Measurements from ENCODE around the gene IL31. TPM values are rescaled to one million over a fixed set of nuclear protein-coding genes. Genes with fewer than 3 reads are reported as not detected.
"Not testable (repeated sequence)": the region's sequence is repeated elsewhere in the genome, so short reads cannot be mapped to it uniquely, and the experiment has no call there.

Gene IL31
- total and polyA plus RNA-seq, 2 of the 4 experiments (the other 2 are of a cell fraction): not detected

DNA sequence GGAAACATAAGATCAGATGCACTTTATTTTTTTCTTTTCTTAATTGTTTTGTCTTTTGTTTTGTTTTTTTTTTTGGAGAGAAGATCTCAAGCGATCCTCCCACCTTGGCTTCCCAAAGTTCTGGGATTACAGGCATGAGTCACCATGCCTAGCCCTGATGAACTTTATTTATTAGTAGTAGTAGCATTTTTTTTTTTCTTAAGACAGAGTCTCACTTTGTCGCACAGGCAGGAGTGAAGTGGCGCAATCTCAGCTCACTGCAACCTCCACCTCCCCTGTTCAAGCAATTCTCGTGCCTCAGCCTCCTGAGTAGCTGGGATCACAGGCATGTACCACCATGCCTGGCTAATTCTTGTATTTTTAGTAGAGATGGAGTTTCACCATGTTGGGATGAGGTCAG is 2.5 kb upstream of the IL31 start:
- H2BK20ac ChIP-seq (ENCODE audit: low read depth, low read length); H3K4me3 ChIP-seq (ENCODE audit: insufficient read depth, low read depth, low read length); BruUV-seq (replicated peaks); H2BK120ac ChIP-seq (ENCODE audit: low read depth, low read length); H4K20me1 ChIP-seq (ENCODE audit: insufficient read depth, low read length); H3K4me1 ChIP-seq (ENCODE audit: control insufficient read depth, insufficient read depth, low read length); H3K79me1 ChIP-seq (ENCODE audit: low read depth in 1 of 2, low read length in 2 of 2); H3K36me3 ChIP-seq (ENCODE audit: control insufficient read depth, insufficient read depth, low read length); H3K14ac ChIP-seq (replicated peaks; ENCODE audit: low read depth, low read length); H4K91ac ChIP-seq (ENCODE audit: insufficient read depth, low read depth, low read length); H3K9me1 ChIP-seq (ENCODE audit: insufficient read depth, low read length); POLR2A ChIA-PET (ENCODE audit: unreplicated experiment); dilution Hi-C loops (cut with HindIII; ENCODE audit: low sequenced_read_pairs, unreplicated experiment); ATAC-seq (ENCODE audit: low read depth); H3K9me3 ChIP-seq (ENCODE audit: control insufficient read depth, insufficient read depth, low read length); H4K5ac ChIP-seq (ENCODE audit: low read depth, low read length); CTCF ChIA-PET; H3K56ac ChIP-seq (ENCODE audit: extremely low read depth, insufficient read depth, low read length); H3K18ac ChIP-seq (ENCODE audit: low read depth, low read length); H2AK9ac ChIP-seq (replicated peaks; ENCODE audit: low read depth, low read length, poor library complexity); H2BK15ac ChIP-seq (ENCODE audit: low read depth, low read length); in situ Hi-C loops (cut with MboI; ENCODE audit: low sequenced_read_pairs); intact Hi-C loops (cut with micrococcal nuclease); H2AK5ac ChIP-seq (ENCODE audit: low read depth, low read length); H2BK5ac ChIP-seq (ENCODE audit: low read depth, low read length, poor library complexity, severe bottlenecking); H2AFZ ChIP-seq (replicated peaks; ENCODE audit: low read length, poor library complexity); H3K4ac ChIP-seq (ENCODE audit: low read depth, low read length); H3K4me2 ChIP-seq (ENCODE audit: low read depth, low read length); H4K8ac ChIP-seq (ENCODE audit: low read depth in 2 of 2, low read length in 2 of 2); H3K9ac ChIP-seq (ENCODE audit: low read depth, low read length); H3K27ac ChIP-seq (ENCODE audit: insufficient read depth, low read length); H3K23ac ChIP-seq (ENCODE audit: low read depth, low read length): not testable (repeated sequence)
- DNase-seq: peak; percentile 32
- no CpG with 5 or more reads among the region's 4 CpGs for WGBS, 2 experiments (ENCODE audit: extremely low coverage in 2 of 2, insufficient read length in 1 of 2)
- peak; percentile 74 for TF ChIP-seq CEBPB (IDR thresholded peaks at IDR 0.05; ENCODE audit: low read depth, low read length)
- H3K27me3 ChIP-seq (ENCODE audit: control insufficient read depth, insufficient read depth, low read length): peaks cover 10% of the 10 kb centered on the region; the same call in 1 of the 2 replicates

Data from IMR-90 (cell line).